Stomach (tissue), 4 donors: Measurements from ENCODE around the gene EIF4H.

ENCODE experiments used
- EP300 ChIP-seq: sonication (generic); formaldehyde crosslinking; IDR thresholded peaks from one replicate; pipeline ENCODE4 v1.6.1; 2017; ENCODE audit warnings: antibody characterized with exemption
- POLR2A ChIP-seq, 4 donors: fragments of 450-650 bp; IDR thresholded peaks; one replicate each; pipeline ENCODE4 v1.6.1; 2016; ENCODE audit warnings: antibody characterized with exemption in 4 of 4, control low read depth in 2 of 4, mild to moderate bottlenecking in 1 of 4, moderate library complexity in 1 of 4
- POLR2AphosphoS5 ChIP-seq, 3 donors: sonication (generic); formaldehyde crosslinking; IDR thresholded peaks; one replicate each; pipeline ENCODE4 v1.6.1; 2016; ENCODE audit warnings: antibody characterized with exemption in 3 of 3
- TF ChIP-seq, protein P1 (sequence below), 7 experiments: fragments of 450-650 bp in 4 of 7; fragments of 200-600 bp in 3 of 7; sonication (generic) in 3 of 7; IDR thresholded peaks; one replicate each; pipeline ENCODE4 v1.5.1; 2016 to 2019; ENCODE audit warnings: antibody characterized with exemption in 7 of 7, control low read depth in 2 of 7, mild to moderate bottlenecking in 1 of 7

DNA sequence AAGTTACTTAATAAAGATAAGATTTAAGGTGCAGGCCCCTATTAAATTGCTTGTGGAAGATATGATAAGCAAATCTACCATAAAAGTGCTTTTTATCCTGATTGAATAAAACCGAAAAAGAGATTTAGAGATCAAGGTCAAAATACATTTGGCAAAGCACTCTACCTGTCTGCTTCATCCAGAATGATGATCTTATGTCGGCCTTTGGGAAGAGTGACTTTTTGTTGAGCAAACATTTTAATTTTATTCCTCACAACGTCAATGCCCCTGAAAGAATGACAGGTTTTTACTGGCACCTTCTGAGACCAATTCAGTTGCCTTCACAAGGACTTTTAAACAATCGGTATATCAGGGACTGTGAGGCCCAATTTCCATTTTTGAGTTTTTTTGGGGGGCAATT, 72.3 kb downstream of the EIF4H start:
- TF ChIP-seq, protein P1, sequence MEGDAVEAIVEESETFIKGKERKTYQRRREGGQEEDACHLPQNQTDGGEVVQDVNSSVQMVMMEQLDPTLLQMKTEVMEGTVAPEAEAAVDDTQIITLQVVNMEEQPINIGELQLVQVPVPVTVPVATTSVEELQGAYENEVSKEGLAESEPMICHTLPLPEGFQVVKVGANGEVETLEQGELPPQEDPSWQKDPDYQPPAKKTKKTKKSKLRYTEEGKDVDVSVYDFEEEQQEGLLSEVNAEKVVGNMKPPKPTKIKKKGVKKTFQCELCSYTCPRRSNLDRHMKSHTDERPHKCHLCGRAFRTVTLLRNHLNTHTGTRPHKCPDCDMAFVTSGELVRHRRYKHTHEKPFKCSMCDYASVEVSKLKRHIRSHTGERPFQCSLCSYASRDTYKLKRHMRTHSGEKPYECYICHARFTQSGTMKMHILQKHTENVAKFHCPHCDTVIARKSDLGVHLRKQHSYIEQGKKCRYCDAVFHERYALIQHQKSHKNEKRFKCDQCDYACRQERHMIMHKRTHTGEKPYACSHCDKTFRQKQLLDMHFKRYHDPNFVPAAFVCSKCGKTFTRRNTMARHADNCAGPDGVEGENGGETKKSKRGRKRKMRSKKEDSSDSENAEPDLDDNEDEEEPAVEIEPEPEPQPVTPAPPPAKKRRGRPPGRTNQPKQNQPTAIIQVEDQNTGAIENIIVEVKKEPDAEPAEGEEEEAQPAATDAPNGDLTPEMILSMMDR (IDR thresholded peaks at IDR 0.05) = no peak
- no peak for TF ChIP-seq POLR2AphosphoS5 (IDR thresholded peaks at IDR 0.05)
- no peak for TF ChIP-seq POLR2A (IDR thresholded peaks at IDR 0.05)
- TF ChIP-seq EP300 = no peak
